ENCODE data around the gene SLC24A3.

The SLC24A3 gene

GRCh38 chr20:19457611-19458010, 245.2 kb downstream of the SLC24A3 start:
- DNase-seq (ENCODE audit: low spot score): no peak

GRCh38 chr20:19460386-19460785, 247.9 kb downstream of the SLC24A3 start:
- DNase-seq (ENCODE audit: low spot score): no peak

GRCh38 chr20:19462491-19462890, 250.0 kb downstream of the SLC24A3 start:
- no peak for DNase-seq (ENCODE audit: low spot score)

- DNase-seq (ENCODE audit: low spot score): no peak
Measured at GRCh38 chr20:19463597-19463996, 251.2 kb downstream of the SLC24A3 start.

GRCh38 chr20:19465536-19465935, 253.1 kb downstream of the SLC24A3 start:
- DNase-seq (ENCODE audit: low spot score): no peak

- DNase-seq (ENCODE audit: low spot score): no peak
Measured at GRCh38 chr20:19466206-19466928, 253.9 kb downstream of the SLC24A3 start.

GRCh38 chr20:19473216-19473921, 260.9 kb downstream of the SLC24A3 start:
- DNase-seq (ENCODE audit: low spot score): no peak

- no peak for DNase-seq (ENCODE audit: low spot score)
Measured at GRCh38 chr20:19473922-19474286, 261.5 kb downstream of the SLC24A3 start.

GRCh38 chr20:19478320-19478895, 266.0 kb downstream of the SLC24A3 start:
- DNase-seq (ENCODE audit: low spot score): no peak

GRCh38 chr20:19482726-19483125, 270.3 kb downstream of the SLC24A3 start:
- no peak for DNase-seq (ENCODE audit: low spot score)

GRCh38 chr20:19483309-19483708, 270.9 kb downstream of the SLC24A3 start:
- no peak for DNase-seq (ENCODE audit: low spot score)

GRCh38 chr20:19486446-19486845, 274.0 kb downstream of the SLC24A3 start:
- no peak for DNase-seq (ENCODE audit: low spot score)

GRCh38 chr20:19487420-19487819, 275.0 kb downstream of the SLC24A3 start:
- DNase-seq (ENCODE audit: low spot score): no peak

- no peak for DNase-seq (ENCODE audit: low spot score)
Measured at GRCh38 chr20:19491241-19491640, 278.8 kb downstream of the SLC24A3 start.

- DNase-seq (ENCODE audit: low spot score): no peak
Measured at GRCh38 chr20:19492116-19492515, 279.7 kb downstream of the SLC24A3 start.

- DNase-seq (ENCODE audit: low spot score): no peak
Measured at GRCh38 chr20:19492687-19493336, 280.4 kb downstream of the SLC24A3 start.

GRCh38 chr20:19493794-19494495, 281.5 kb downstream of the SLC24A3 start:
- no peak for DNase-seq (ENCODE audit: low spot score)

- DNase-seq (ENCODE audit: low spot score): no peak
Measured at GRCh38 chr20:19495905-19496703, 283.7 kb downstream of the SLC24A3 start.

- DNase-seq (ENCODE audit: low spot score): no peak
Measured at GRCh38 chr20:19497064-19497463, 284.6 kb downstream of the SLC24A3 start.

GRCh38 chr20:19498756-19499155, 286.3 kb downstream of the SLC24A3 start:
- peak; percentile 1 for DNase-seq (ENCODE audit: low spot score)

- no peak for DNase-seq (ENCODE audit: low spot score)
Measured at GRCh38 chr20:19501476-19502115, 289.2 kb downstream of the SLC24A3 start.

Data from NAMALWA (cell line).